Mesendoderm (in vitro differentiated cells): ENCODE data around the gene STX18.

Experiments
- DNase-seq: peaks from one replicate; pipeline ENCODE4 v3.0.0; 2013
- H2AK5ac ChIP-seq: 2 replicates; pipeline ENCODE4 v1.6.1; 2013; ENCODE audit warnings: low read length, inconsistent platforms
- H2BK120ac ChIP-seq: 2 replicates; pipeline ENCODE4 v1.6.1; 2013; ENCODE audit warnings: low read depth, mild to moderate bottlenecking, low read length, moderate library complexity, mixed read lengths
- H2BK15ac ChIP-seq: replicated peaks from 2 replicates; pipeline ENCODE4 v1.6.1; 2013; ENCODE audit warnings: low read depth, mild to moderate bottlenecking, moderate library complexity
- H2BK5ac ChIP-seq: 2 replicates; pipeline ENCODE4 v1.6.1; 2013; ENCODE audit warnings: low read length, inconsistent platforms
- H3K18ac ChIP-seq: 2 replicates; pipeline ENCODE4 v1.6.1; 2013; ENCODE audit warnings: mild to moderate bottlenecking, low read length, mixed read lengths
- H3K23ac ChIP-seq: one replicate; pipeline ENCODE4 v1.6.1; 2013; ENCODE audit warnings: low read length
- H3K27ac ChIP-seq: 2 replicates; pipeline ENCODE4 v1.5.1; 2013; ENCODE audit warnings: low read depth, mild to moderate bottlenecking, inconsistent platforms, low read length, moderate library complexity
- H3K27me3 ChIP-seq: 2 replicates; pipeline ENCODE4 v1.6.1; 2013; ENCODE audit warnings: low read length, control low read depth, mild to moderate bottlenecking, inconsistent platforms; ENCODE audit not compliant: insufficient read depth, poor library complexity
- H3K36me3 ChIP-seq: 2 replicates; pipeline ENCODE4 v1.6.1; 2013; ENCODE audit warnings: low read length, inconsistent platforms; ENCODE audit not compliant: control insufficient read depth, insufficient read depth
- H3K4ac ChIP-seq: one replicate; pipeline ENCODE4 v1.6.1; 2013; ENCODE audit warnings: low read depth, mild to moderate bottlenecking, low read length, moderate library complexity
- H3K4me1 ChIP-seq: 2 replicates; pipeline ENCODE4 v1.6.1; 2013; ENCODE audit warnings: low read depth, low read length, inconsistent platforms; ENCODE audit not compliant: control insufficient read depth
- H3K4me2 ChIP-seq: 2 replicates; pipeline ENCODE4 v1.6.1; 2013; ENCODE audit warnings: low read length
- H3K4me3 ChIP-seq: 2 replicates; pipeline ENCODE4 v1.5.1; 2013; ENCODE audit warnings: mild to moderate bottlenecking, low read length
- H3K56ac ChIP-seq: one replicate; pipeline ENCODE4 v1.6.1; 2013; ENCODE audit warnings: low read length
- H3K79me1 ChIP-seq: 2 replicates; pipeline ENCODE4 v1.6.1; 2013; ENCODE audit warnings: low read length, inconsistent platforms
- H3K79me2 ChIP-seq: 2 replicates; pipeline ENCODE4 v1.6.1; 2013; ENCODE audit warnings: mild to moderate bottlenecking, low read length; ENCODE audit not compliant: control insufficient read depth, insufficient read depth
- H3K9ac ChIP-seq: 2 replicates; pipeline ENCODE4 v1.6.1; 2013; ENCODE audit warnings: low read length, inconsistent platforms
- H4K5ac ChIP-seq: one replicate; pipeline ENCODE4 v1.6.1; 2013; ENCODE audit warnings: low read length
- H4K8ac ChIP-seq: one replicate; pipeline ENCODE4 v1.6.1; 2013; ENCODE audit warnings: low read depth, mild to moderate bottlenecking, control low read depth, low read length, moderate library complexity
- WGBS: extraction: QIAGEN DNeasy Blood & Tissue Kit; methylation state at CpG from one replicate; pipeline ENCODE4 v1.1.7; 2013; ENCODE audit warnings: low lambda C conversion rate, missing lambda C conversion rate; ENCODE audit not compliant: insufficient coverage; ENCODE audit errors: extremely low coverage; 5-methylcytosine and 5-hydroxymethylcytosine counted together

The STX18 gene

GRCh38 chr4:4374388-4375098, 167.3 kb downstream of the STX18 start:
- Histone ChIP-seq H2AK5ac (no peak overlapping the region), H3K27me3 (no peaks in the 10 kb centered on the region)

More at GRCh38 chr4:4374388-4375098, 167.3 kb downstream of the STX18 start:
- Histone ChIP-seq H3K79me2 (no peaks in the 10 kb centered on the region), H3K4ac (no peak overlapping the region), H4K8ac (no peak overlapping the region), H2BK15ac (no peak overlapping the region), H2BK120ac (no peak overlapping the region), H3K9ac (no peak overlapping the region), H4K5ac (no peak overlapping the region), H3K27ac (no peak overlapping the region), H3K79me1 (no peaks in the 10 kb centered on the region), H3K4me1 (no peaks in the 10 kb centered on the region), H3K4me3 (no peak overlapping the region), H3K23ac (no peak overlapping the region), H3K4me2 (no peak overlapping the region), H3K56ac (no peak overlapping the region), H3K18ac (no peak overlapping the region), H3K36me3 (no peaks in the 10 kb centered on the region), H2BK5ac (no peak overlapping the region)
- WGBS: no CpG with 5 or more reads among the region's 6 CpGs
- DNase-seq: no peak
